CD4-positive, alpha-beta T cell treated with Interleukin-6 at 100 ng/mL for 8 hours (primary cell): ENCODE data around the gene MT1A.
"Not testable (repeated sequence)": the region's sequence is repeated elsewhere in the genome, so short reads cannot be mapped to it uniquely, and the experiment has no call there.

Experiments used
- DNase-seq: peaks from one replicate; pipeline ENCODE4 v3.0.0-alpha.2; 2020; ENCODE audit warnings: mixed read lengths, low spot score

MT1A gene

DNA sequence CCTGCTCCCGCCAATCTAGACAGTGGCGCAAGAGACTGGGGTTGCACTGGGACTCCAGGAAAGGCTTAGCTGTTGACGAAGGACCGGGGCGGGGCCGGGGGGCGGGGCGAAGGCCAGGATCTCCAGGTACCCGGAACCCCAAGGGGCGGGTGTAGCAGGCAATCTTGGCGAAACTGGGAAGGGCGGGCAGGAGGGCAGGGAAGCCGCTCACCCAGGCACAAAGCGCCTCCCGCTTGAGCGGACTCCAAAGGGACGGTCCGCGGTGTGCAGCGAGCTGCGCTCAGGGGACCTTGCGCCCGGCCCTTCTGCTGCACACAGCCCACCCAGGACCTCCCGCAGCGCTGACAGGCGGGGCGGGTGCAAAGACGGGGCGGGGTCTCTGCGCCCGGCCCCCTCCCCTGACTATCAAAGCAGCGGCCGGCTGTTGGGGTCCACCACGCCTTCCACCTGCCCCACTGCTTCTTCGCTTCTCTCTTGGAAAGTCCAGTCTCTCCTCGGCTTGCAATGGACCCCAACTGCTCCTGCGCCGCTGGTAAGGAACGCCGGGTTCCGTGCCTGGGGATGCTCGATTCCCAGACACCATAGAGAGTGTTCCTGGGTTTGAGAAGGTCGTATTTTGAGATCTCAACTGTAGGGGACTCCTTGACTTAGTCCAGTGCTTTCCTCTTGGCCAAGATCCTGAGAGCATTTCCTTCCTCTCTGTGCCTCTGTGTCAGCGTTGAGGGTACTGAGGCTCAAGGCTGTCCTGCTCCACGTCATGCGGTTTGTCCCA lies 19.3 kb downstream of the MT1A start, which contains the start of gene MT1F:
TSS of gene MT1F (plus strand) at position 405 of the 772 bp plus-strand sequence. CDS start at position 505, 100 bp downstream.
- peak; percentile 61 for DNase-seq

DNA sequence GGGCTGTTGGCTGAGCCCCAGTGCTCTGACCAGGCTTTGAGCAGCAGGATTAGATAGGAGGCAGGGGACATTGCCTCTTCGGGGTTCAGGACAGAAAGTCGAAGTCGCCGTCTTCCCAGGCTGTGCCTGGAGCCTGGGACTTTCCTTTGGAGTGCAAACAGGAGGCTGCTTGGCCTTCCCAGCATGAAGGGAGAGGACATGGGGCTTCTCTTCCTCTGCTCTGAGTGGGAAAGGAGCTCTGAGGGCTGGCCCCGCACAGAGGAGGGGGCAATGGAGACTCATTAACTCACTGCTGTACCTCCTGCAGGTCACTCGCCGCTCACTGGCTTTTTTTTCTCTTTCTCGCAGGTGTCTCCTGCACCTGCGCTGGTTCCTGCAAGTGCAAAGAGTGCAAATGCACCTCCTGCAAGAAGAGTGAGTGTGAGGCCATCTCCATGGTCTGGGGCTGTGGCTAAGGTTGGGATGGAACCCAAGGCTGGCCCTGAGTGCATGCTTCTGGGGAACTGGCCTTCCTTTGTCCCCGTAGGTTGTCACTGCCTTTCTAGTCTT lies 19.9 kb downstream of the MT1A start:
- no peak for DNase-seq

DNA sequence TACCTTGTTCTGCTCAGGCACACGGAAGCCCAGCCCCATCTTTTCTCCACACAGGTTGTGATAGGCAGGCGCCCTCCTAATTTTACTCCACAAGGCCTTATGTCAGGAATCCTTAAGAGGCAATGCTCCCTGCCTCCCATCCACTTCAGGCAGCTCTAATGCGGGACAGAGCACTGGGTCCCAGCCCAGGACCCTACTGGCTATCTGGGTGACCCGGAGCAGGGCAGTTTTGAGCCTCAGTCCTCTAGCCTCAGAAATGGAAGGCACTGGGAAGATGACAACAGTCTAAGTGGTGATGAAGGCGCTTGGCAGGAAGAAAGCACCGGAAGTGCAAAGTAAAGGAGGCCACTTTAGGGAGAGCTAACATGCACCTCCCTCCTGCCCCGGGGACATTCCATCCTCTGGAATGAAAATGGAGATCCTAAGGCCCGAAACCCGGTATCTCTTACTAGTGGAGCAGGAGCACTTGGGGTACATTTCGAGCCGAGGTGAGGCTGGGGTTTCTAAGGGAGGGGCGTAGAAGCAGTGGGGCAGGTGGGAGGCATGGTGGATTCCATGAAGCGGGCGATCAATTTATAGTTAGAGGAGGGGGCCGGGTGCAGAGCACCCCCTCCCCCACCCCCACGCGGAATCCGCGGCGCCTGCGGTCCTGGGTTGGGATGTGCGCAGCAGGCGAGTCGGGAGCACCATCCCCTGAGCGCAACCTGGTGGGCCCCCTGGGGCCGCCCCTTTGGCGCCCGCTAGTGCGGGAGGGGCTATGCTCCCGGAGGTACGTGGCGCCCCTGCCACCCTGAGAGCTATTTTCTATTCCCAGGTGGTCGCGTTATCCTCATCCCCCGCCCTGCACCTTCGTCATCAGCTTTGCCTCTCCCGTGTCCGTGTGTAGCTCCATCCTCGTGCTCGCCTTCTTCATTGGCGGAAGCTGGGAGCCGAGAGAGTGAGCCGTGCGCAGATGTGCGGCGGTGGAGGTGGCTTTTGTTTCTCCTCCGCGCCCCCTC lies 24.2 kb downstream of the MT1A start:
- DNase-seq = peak; percentile 8

DNA sequence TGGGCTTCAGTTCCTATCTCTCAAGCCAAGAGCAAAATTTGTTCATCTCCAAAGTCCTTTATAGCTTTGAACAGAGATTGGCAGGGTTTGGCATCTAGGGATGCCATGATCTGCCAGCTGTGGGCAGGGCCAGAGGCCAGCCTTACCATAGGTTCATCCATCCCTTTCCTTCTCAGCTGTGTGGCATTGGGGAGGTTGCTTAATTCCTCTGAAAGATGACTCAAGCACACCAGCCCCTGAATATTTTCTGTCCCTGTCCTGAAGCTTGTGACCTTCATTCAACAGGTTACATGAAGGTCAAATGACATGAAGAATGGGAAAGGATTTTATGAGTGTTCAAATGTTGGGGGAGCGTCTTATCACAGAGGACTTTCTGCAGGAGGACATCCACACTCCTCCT lies 26.0 kb downstream of the MT1A start:
- no peak for DNase-seq

DNA sequence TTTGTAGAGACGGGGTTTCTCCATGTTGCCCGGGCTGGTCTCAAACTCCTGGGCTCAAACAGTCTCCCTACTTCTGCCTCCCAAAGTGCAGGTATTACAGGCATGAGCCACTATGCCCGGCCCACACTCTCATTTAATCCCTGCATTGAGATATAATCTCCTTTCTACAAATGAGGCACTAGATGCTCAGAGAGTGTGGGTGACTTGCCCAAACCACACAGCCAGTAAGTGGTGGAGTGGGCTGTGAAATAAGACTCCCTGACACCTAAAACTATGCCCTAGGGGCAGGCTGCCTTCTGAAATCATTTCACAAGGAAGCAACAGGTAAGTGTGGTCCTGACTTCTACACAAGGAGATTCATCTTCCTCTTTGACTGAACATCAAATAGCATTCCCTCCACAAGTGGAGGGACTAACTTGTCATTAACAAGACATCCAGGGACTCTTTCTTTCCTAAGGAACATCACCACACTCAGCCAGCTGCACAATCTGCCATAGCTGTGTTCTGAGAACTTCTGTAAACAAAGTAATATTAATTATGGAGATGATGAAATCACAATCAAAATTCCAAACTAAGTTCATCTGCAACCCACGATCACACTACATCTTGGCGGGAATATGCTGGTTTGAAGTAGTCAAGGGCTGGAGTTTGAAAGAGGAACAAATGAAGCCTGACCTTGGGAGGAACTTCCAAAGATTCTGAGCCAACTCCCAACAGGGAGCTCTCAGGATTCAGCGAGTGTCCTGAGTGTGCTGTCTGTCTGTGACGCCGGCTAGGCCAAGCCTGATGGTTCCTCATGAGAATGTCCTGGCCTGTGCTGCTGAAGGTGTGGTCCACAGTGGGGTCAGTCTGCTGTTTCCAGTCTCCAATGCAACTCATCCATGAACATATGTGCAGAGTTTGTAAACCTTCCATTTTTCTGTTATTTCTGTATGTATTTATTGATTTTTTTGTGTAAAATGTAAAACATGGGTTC lies 27.1 kb downstream of the MT1A start:
- DNase-seq = not testable (repeated sequence)

DNA sequence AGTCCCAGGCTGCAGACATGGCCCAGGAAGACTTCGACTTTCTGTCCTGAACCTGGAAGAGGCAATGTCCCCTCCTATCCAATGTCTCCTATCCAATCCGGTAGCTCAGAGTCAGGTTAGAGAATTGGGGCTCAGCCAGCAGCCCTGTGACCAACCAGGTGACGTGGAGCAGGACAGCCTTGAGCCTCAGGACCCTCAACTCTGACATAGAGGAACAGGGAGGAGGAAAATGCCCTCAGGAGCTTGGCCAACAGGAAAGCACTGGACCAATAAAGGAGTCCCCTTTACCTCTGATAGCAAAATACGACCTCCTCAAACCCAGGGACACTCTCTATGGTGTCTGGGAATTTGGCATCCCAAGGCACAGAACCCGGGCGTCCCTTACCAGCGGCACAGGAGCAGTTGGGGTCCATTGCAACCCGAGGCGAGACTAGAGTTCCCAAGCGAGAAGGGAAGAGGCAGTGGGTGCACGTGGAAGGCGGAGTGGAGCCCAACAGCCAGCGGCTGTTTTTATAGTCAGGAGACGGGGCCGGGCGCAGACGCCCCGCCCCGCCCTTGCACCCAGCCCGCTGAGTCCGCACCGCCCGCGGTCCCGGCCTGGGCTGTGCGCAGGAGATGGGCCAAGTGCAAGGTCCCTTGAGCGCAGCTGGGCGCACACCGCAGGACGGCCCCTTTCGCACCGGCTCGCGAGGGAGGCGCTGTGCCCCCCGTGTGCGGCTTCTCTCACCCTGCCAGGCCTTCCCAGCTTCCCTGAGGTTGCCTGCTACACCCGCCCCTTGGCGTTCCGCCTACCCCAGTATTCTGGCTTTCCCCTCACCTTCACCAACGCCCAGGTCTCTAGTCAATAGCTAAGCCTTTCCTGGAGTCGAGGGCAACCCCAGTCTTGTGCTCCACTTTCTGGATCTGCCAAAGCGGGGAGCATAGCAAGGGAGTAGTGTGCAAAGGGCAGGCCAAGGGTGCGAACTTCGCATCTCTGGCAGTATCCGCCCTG lies 29.4 kb downstream of the MT1A start, which contains the start of gene MT1G:
TSS of gene MT1G (minus strand) at position 485 of the 991 bp plus-strand sequence. CDS start at position 413, 72 bp downstream.
- no peak for DNase-seq

DNA sequence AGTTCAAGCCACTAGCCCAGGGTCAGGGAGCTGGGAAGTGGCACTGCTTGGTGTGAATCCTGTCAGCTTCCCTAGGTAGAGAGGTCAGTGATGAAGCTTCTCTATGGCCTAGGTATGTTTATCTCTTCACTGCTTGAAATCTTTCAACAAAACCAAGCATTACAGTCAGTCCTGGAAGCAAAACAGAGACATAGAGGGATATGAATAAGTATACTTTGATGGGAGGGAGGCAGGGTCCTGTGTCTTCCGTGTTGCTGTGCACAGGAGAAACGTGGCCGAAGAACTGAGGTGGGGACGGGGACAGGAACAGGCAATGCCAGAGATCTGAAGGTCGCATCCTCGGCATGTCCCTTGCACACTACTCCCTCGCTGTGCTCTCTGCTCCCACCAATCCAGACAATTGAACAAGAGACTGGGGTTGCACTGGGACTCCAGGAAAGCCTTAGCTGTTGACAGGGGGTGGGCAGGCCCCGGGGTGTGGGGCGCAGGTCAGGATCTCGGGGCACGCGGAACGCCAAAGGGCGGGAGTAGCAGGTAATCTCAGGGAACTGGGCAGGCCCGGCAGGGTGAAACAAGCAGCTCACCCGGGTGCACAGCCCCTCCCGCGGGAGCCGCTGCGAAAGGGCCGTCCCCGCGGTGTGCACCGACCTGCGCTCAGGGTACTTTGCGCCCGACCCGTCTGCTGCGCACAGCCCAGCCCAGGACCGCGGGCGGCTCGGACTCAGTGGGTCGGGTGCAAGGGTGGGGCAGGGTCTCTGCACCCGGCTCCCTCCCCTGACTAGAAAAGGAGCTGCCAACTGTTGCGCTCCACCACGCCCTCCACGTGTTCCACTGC lies 30.8 kb downstream of the MT1A start, which contains the start of gene MT1H:
TSS of gene MT1H (plus strand) at position 810 of the 835 bp plus-strand sequence. CDS start 71 bp downstream, outside the sequence.
- no peak for DNase-seq

DNA sequence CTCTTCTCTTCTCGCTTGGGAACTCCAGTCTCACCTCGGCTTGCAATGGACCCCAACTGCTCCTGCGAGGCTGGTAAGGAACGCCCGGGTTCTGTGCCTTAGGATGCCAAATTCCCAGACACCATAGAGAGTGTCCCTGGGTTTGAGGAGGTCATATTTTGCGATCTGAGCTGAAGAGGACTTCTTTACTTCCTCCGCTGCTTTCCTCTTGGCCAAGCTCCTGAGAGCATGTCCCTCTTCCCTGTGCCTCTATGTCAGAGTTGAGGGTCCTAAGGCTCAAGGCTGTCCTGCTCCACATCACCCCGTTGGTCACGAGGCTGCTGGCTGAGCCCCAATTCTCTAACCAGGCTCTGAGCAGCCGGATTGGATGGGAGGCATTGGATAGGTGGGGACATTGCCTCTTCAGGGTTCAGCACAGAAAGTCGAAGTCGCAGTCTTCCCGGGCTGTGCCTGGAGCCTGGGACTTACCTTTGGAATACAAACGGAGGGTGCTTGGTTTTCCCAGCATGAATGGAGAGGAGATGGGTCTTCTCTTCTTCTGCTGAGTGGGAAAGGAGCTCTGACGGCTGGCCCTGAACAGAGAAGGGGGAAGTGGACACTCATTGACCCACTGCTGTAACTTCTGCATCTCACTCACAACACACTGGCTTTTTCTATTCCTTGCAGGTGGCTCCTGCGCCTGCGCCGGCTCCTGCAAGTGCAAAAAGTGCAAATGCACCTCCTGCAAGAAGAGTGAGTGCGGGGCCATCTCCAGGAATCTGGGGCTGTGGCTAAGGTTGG lies 31.6 kb downstream of the MT1A start:
- DNase-seq = no peak

DNA sequence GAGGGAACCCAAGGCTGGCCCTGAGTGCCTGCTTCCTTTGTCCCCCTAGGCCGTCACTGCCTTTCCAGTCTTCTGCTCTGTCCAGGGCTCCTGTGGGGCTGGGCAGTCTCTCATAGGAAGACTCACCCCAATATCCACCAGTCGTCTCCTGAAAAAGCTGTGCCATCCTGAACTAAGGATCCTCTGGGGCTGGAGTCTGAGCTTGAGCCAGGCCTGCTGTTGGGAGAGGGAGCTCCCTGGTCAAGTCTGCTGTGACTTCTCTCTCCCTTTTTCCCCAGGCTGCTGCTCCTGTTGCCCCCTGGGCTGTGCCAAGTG lies 32.1 kb downstream of the MT1A start:
- no peak for DNase-seq

DNA sequence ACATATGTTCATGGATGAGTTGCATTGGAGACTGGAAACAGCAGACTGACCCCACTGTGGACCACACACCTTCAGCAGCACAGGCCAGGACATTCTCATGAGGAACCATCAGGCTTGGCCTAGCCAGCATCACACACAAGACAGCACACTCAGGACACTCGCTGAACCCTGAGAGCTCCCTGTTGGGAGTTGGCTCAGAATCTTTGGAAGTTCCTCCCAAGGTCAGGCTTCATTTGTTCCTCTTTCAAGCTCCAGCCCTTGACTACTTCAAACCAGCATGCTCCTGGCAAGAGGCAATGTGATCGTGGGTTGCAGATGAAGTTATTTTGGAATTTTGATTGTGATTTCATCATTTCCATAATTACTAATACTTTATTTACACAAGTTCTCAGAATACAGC lies 33.2 kb downstream of the MT1A start:
- DNase-seq = not testable (repeated sequence)

DNA sequence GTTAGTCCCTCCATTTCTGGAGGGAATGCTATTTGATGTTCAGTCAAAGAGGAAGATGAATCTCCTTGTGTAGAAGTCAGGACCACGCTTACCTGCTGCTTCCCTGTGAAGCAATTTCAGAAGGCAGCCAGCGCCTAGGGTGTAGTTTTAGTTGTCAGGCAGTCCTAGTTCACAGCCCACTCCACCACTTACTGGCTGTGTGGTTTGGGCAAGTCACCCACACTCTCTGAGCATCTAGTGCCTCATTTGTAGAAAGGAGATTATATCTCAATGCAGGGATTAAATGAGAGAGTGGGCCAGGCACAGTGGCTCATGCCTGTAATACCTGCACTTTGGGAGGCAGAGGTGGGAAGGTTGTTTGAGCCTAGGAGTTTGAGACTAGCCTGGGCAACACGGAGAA lies 33.7 kb downstream of the MT1A start:
- not testable (repeated sequence) for DNase-seq

DNA sequence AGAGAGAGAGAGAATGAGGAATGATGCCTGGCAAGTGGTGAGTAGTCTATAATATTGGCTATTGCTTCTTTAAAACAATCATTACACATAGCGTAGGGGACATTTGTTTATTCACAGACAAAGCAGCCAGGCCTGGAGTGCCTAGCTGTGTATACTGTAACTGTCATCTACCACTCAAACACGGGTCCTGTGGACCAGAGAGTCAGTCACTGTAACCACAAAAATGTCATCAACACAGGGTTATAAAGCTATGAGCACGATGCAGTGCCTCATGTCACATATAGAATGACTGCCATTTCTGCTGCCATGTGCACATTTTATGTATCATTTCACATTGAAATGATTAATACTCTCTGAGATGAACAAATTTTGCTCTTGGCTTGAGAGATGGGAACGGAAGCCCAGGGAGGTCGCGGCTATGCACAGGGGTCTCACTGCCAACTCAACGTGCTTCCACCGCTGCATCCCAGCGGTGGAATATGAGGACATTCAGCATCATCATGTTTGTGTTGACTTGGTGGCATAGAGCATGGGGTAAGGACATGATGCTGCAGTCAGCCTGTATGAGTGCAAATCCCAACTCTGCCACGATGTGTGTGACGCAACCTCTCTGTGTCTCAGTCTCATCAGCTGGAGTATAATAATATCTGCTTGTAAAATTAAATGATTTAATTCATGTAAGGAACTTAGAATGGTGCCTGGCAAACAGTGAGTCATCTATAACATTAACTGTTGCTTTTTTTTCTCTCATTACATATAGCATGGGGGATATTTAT lies 34.5 kb downstream of the MT1A start:
- DNase-seq = no peak

DNA sequence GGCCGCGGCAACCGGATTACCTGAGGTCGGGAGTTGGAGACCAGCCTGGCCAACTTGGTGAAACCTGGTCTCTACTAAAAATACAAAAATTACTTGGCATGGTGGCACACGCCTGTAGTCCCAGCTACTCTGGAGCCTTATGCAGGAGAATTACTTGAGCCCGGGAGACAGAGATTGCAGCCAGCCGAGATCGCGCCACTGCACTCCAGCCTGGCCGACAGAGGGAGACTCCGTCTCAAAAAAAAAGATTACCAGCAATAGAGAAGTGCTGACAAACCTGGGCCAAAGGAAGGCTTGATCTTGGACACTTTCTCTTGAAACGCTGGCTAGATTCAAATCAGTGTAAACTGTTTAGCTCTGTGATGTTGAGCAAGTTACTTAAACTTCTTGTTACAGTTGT lies 35.5 kb downstream of the MT1A start:
- no peak for DNase-seq

DNA sequence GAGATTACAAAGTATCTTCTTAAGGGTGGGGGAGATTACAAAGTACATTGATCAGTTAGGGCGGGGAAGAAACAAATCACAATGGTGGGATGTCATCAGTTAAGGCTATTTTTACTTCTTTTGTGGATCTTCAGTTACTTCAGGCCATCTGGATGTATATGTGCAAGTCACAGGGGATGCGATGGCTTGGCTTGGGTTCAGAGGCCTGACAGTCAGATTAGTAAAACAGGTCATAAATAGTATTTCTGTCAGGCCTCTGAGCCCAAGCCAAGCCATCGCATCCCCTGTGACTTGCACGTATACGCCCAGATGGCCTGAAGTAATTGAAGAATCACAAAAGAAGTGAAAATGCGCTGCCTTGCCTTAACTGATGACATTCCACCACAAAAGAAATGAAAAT lies 36.1 kb downstream of the MT1A start:
- DNase-seq = not testable (repeated sequence)

DNA sequence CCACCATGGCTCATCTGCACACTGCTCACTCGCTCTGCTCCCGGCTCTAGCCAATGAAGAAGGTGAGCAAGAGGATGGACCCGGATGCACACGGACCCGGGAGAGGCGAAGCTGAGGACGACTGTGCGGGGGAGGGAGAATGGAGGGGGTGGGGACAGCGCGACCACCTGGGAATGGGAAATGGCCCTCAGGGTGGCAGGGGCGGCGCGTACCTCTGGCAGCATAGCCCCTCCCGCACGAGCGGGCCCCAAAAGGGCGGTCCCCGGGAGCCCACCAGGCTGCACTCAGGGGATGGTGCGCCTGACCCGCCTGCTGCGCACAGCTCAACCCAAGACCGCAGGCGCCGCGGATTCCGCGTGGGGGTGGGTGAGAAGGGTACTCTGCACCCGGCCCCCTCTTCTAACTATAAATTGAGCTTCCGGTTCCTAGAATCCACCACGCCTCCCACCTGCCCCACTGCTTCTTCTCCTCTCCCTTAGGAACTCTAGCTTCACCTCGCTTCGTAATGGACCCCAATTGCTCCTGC lies 37.3 kb downstream of the MT1A start:
- peak; percentile 16 for DNase-seq

DNA sequence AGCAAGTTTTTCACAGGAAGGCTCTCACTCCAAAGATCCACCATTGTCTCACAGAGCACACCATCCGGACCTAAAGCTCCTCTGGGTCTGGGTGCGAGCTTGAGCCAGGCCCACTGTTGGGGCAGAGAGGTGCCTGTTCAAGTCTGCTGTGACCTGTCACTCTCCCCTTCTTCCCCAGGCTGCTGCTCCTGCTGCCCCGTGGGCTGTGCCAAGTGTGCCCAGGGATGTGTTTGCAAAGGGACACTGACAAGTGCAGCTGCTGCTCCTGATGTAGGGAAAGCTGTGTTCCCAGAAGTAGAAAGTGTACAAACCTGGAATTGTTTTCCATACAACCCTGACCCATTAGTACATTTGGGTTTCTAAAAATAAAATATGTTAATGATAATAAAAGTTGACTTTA lies 39.0 kb downstream of the MT1A start:
- no peak for DNase-seq

DNA sequence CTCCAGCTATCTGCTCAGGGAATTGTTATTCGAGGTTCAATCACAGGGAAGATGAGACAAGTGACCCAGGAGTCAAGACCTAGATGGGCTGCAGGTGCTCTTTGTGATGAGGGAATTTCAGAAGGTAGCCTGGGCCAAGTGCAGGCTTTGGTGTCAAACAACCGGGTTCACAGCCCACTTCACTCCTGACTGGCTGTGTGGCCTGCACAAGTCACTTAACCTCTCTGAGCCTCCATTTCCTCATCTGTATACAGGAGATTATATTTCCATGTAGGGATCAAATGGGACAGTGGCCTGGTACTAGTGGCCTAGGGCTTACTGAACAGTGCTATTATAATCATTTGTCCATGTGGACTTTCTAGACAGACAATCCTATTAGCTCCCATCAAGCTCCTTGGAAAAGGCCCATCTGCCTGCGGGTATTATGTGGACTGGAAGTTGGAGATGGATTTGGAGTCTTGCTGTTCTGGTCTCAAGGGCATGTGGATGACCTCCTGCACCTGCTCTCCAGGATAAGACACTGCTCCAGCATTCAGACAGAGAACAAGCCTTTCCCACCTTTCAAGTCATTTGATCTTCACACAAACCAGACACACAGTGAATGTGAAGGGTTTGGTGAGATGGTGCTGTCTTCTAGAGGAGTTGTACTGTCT lies 40.7 kb downstream of the MT1A start:
- DNase-seq = no peak
